GM12873 (cell line): ENCODE results near the gene UGT1A7.

ENCODE experiments used
- CTCF ChIP-seq: IDR thresholded peaks from 2 replicates; pipeline ENCODE4 v1.5.1; 2012; ENCODE audit warnings: low read depth, mild to moderate bottlenecking, moderate library complexity, low read length, control low read depth; ENCODE audit not compliant: insufficient read depth; ENCODE audit errors: missing control alignments

UGT1A7 gene

GRCh38 chr2:233718552-233718951 is 36.9 kb downstream of the UGT1A7 start, which contains the start of gene UGT1A4:
TSS of gene UGT1A4 (plus strand) at chr2:233718736. CDS start at chr2:233718821, 85 bp downstream.
- no peak for TF ChIP-seq CTCF

GRCh38 chr2:233728723-233729301 is 47.1 kb downstream of the UGT1A7 start, which contains the start of gene UGT1A3:
TSS of gene UGT1A3 (plus strand) at chr2:233729042. CDS start at chr2:233729127, 85 bp downstream.
- no peak for TF ChIP-seq CTCF

GRCh38 chr2:233740870-233741269 is 59.2 kb downstream of the UGT1A7 start:
- TF ChIP-seq CTCF = no peak

- TF ChIP-seq CTCF = no peak
Measured at GRCh38 chr2:233743464-233744259, 62.0 kb downstream of the UGT1A7 start.

- no peak for TF ChIP-seq CTCF
Measured at GRCh38 chr2:233745073-233745755, 63.5 kb downstream of the UGT1A7 start.

GRCh38 chr2:233746475-233747282 is 65.0 kb downstream of the UGT1A7 start:
- TF ChIP-seq CTCF = no peak
